Transverse colon (tissue), 4 donors: ENCODE data around the gene TCAIM. TPM values are rescaled to one million over a fixed set of nuclear protein-coding genes. Genes with fewer than 3 reads are reported as not detected.

Source experiments
- DNase-seq: peaks from one replicate; pipeline ENCODE4 v3.0.0-alpha.2; 2019
- H3K27ac ChIP-seq, 4 donors: fragments of 200-600 bp; sonication (generic); 2 replicates each; pipeline ENCODE4 v1.5.1; 2016 to 2018; ENCODE audit warnings: inconsistent platforms in 4 of 4
- H3K27me3 ChIP-seq: fragments of 200-600 bp; sonication (generic); 2 replicates; pipeline ENCODE4 v1.5.1; 2017; ENCODE audit warnings: inconsistent platforms
- H3K36me3 ChIP-seq, 4 donors: fragments of 200-600 bp; sonication (generic); 2 replicates each; pipeline ENCODE4 v1.5.1; 2017 to 2019; ENCODE audit warnings: inconsistent platforms in 4 of 4
- H3K4me1 ChIP-seq, 4 donors: fragments of 200-600 bp; sonication (generic); 2 replicates each; pipeline ENCODE4 v1.5.1; 2017 to 2020; ENCODE audit warnings: inconsistent platforms in 4 of 4
- H3K4me3 ChIP-seq, 4 donors: fragments of 200-600 bp; sonication (generic); 1 replicate in 1 of 4; 2 replicates in 3 of 4; pipeline versions ENCODE4 v1.5.1 to v1.6.1; 2017 to 2019; ENCODE audit warnings: inconsistent platforms in 4 of 4
- H3K9me3 ChIP-seq, 2 donors: fragments of 200-600 bp; sonication (generic); 2 replicates each; pipeline ENCODE4 v1.5.1; 2017 to 2019; ENCODE audit warnings: inconsistent platforms in 2 of 2
- EP300 ChIP-seq: sonication (generic); formaldehyde crosslinking; IDR thresholded peaks from one replicate; pipeline ENCODE4 v1.6.1; 2017; ENCODE audit warnings: antibody characterized with exemption, low read depth
- POLR2A ChIP-seq: fragments of 450-650 bp; IDR thresholded peaks from one replicate; pipeline ENCODE4 v1.6.1; 2016; ENCODE audit warnings: antibody characterized with exemption, mild to moderate bottlenecking, moderate library complexity
- POLR2AphosphoS5 ChIP-seq, 3 donors: sonication (generic); formaldehyde crosslinking; IDR thresholded peaks; one replicate each; pipeline ENCODE4 v1.6.1; 2016; ENCODE audit warnings: antibody characterized with exemption in 3 of 3
- WGBS, 2 donors: methylation state at CpG; one replicate each; pipeline ENCODE4 v1.1.5; 2018; ENCODE audit warnings: low coverage in 1 of 2; 5-methylcytosine and 5-hydroxymethylcytosine counted together
- in situ Hi-C, 4 donors: fragments of 200-750 bp; cut with MboI; loops; one replicate each; pipeline versions ENCODE4 v1.15.0 to v1.15.1; 2017; ENCODE audit warnings: low sequenced_read_pairs in 3 of 4, low pct_ligation_motif_present in 1 of 4, low pct_unique_long_range_greater_than_20kb in 1 of 4
- intact Hi-C: fragments of 100-400 bp; cut with DNase I; formaldehyde crosslinking; loops from one replicate; pipeline ENCODE4 v1.15.1; 2023; ENCODE audit warnings: low total_unique reads
- total RNA-seq, 4 donors: library from RNA; depleted of rRNA; stranded (reverse); fragments of >200 nt; gene quantifications; one replicate each; pipeline ENCODE4 v1.1.0, GENCODE V29; 2016
- TF ChIP-seq, protein P1 (sequence below), 5 experiments: fragments of 200-600 bp in 3 of 5; fragments of 450-650 bp in 2 of 5; sonication (generic) in 3 of 5; IDR thresholded peaks; 1 replicate in 2 of 5; 2 replicates in 3 of 5; pipeline ENCODE4 v1.5.1; 2016 to 2017; ENCODE audit warnings: antibody characterized with exemption in 5 of 5, inconsistent platforms in 3 of 5, mild to moderate bottlenecking in 2 of 5, moderate library complexity in 1 of 5

The TCAIM gene
- total RNA-seq, 4 donors from 2014 or later = 2.2 to 19.5 (median 14.6) TPM

- DNase-seq = no peak
- TF ChIP-seq POLR2A (no peak), EP300 (no peak), POLR2AphosphoS5 (IDR thresholded peaks at IDR 0.05) (no peak)
- TF ChIP-seq, protein P1, sequence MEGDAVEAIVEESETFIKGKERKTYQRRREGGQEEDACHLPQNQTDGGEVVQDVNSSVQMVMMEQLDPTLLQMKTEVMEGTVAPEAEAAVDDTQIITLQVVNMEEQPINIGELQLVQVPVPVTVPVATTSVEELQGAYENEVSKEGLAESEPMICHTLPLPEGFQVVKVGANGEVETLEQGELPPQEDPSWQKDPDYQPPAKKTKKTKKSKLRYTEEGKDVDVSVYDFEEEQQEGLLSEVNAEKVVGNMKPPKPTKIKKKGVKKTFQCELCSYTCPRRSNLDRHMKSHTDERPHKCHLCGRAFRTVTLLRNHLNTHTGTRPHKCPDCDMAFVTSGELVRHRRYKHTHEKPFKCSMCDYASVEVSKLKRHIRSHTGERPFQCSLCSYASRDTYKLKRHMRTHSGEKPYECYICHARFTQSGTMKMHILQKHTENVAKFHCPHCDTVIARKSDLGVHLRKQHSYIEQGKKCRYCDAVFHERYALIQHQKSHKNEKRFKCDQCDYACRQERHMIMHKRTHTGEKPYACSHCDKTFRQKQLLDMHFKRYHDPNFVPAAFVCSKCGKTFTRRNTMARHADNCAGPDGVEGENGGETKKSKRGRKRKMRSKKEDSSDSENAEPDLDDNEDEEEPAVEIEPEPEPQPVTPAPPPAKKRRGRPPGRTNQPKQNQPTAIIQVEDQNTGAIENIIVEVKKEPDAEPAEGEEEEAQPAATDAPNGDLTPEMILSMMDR (IDR thresholded peaks at IDR 0.05) = no peak
- H3K4me1 ChIP-seq = no peaks in the 10 kb centered on the region
- H3K4me3 ChIP-seq = no peak overlapping the region
- intact Hi-C loops = no loop called here
- H3K9me3 ChIP-seq = no peaks in the 10 kb centered on the region
- H3K27ac ChIP-seq = no peak overlapping the region
- H3K27me3 ChIP-seq = no peaks in the 10 kb centered on the region
- no peaks in the 10 kb centered on the region for H3K36me3 ChIP-seq
- in situ Hi-C loops = no loop called here
- 76 to 89% methylated on average over 1 to 2 of the region's 2 CpGs for WGBS, 2 donors
These were observed 80.0 kb downstream of the TCAIM start for GRCh38 chr3:44418549-44418948.

GRCh38 chr3:44419116-44419922, 80.8 kb downstream of the TCAIM start:
- in situ Hi-C loops (no loop called here), intact Hi-C loops (no loop called here)
- H3K27me3 ChIP-seq = no peaks in the 10 kb centered on the region
- no peak for TF ChIP-seq EP300
- no peak for TF ChIP-seq POLR2AphosphoS5 (IDR thresholded peaks at IDR 0.05)
- TF ChIP-seq, protein P1 (IDR thresholded peaks at IDR 0.05) = no peak
- TF ChIP-seq POLR2A = no peak
- no peak overlapping the region for H3K27ac ChIP-seq
- H3K9me3 ChIP-seq = no peaks in the 10 kb centered on the region
- H3K4me1 ChIP-seq = no peaks in the 10 kb centered on the region
- DNase-seq = no peak
- H3K4me3 ChIP-seq = no peak overlapping the region
- 80% methylated on average over 10 of the region's 11 CpGs; no CpG with 5 or more reads in 1 of the 2 donors for WGBS, 2 donors
- H3K36me3 ChIP-seq = no peaks in the 10 kb centered on the region

- WGBS, 2 donors = 80 to 90% methylated on average over 4 to 14 of the region's 14 CpGs
- no peak for TF ChIP-seq POLR2A
- TF ChIP-seq EP300 = no peak
- TF ChIP-seq, protein P1 (IDR thresholded peaks at IDR 0.05) = no peak
- TF ChIP-seq POLR2AphosphoS5 (IDR thresholded peaks at IDR 0.05) = no peak
- intact Hi-C loops (no loop called here), in situ Hi-C loops (no loop called here)
- Histone ChIP-seq H3K27ac (no peak overlapping the region), H3K9me3 (no peaks in the 10 kb centered on the region), H3K4me1 (no peaks in the 10 kb centered on the region), H3K4me3 (no peak overlapping the region), H3K36me3 (no peaks in the 10 kb centered on the region), H3K27me3 (no peaks in the 10 kb centered on the region)
- no peak for DNase-seq
These were observed 81.5 kb downstream of the TCAIM start for GRCh38 chr3:44419923-44420650.

DNA sequence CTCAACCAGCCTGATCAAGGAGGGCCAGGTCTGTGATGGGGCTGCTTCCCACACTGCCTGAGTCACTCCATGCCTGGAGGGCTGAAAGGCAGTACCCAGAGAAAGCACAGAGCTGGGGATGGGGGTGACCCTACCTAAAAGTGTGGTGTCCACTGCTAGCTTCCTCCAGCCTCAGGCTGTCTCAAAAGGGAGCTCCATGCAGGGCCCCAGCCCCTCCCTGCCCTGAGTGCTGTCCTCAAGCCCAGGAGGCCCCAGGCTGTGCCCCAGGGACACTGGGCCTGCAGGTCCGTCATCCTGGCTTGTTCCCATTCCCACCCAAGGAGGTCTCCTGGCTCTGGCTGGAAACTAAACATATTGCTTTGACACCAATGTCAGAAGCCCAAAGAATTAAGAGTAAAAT, 82.1 kb downstream of the TCAIM start:
- no peak overlapping the region for H3K27ac ChIP-seq
- intact Hi-C loops = no loop called here
- no peaks in the 10 kb centered on the region for H3K27me3 ChIP-seq
- TF ChIP-seq, protein P1 (IDR thresholded peaks at IDR 0.05) = no peak
- TF ChIP-seq EP300 = no peak
- no peak for TF ChIP-seq POLR2A
- TF ChIP-seq POLR2AphosphoS5 (IDR thresholded peaks at IDR 0.05) = no peak
- in situ Hi-C loops = no loop called here
- H3K4me3 ChIP-seq = no peak overlapping the region
- H3K4me1 ChIP-seq = no peaks in the 10 kb centered on the region
- DNase-seq = no peak
- no peaks in the 10 kb centered on the region for H3K36me3 ChIP-seq
- 88% methylated on average over 1 of the region's 1 CpG; no CpG with 5 or more reads in 1 of the 2 donors for WGBS, 2 donors
- H3K9me3 ChIP-seq = no peaks in the 10 kb centered on the region
